HepG2 (cell line): Measurements from ENCODE around the gene RUBCNL. TPM values are rescaled to one million over a fixed set of nuclear protein-coding genes. Genes with fewer than 3 reads are reported as not detected.

ENCODE experiments used
- ATAC-seq: fragments of 200-7000 bp; cut with Tn5 transposase; 3 replicates; pipeline ENCODE4 v1.9.1; 2020; ENCODE audit warnings: mild to moderate bottlenecking, moderate library complexity
- BruUV-seq: library from RNA; stranded (reverse); fragments of 400-500 nt; replicated peaks from 2 replicates; lab custom pipeline; 2021; lab: Mats Ljungman, UMichigan
- CTCF ChIA-PET: fragments of 300-600 bp; formaldehyde crosslinking; extraction: SDS; loops from one replicate; lab custom pipeline; 2021; ENCODE audit warnings: low total read pairs, inconsistent platforms, low intra/inter-chr PET ratio; lab: Yijun Ruan, JAX
- POLR2A ChIA-PET: fragments of 350-600 bp; sonication (Branson Sonifier 250); formaldehyde crosslinking; loops from one replicate; lab custom pipeline; 2020; ENCODE audit warnings: antibody characterized with exemption, inconsistent platforms; lab: Yijun Ruan, JAX
- DNase-seq: peaks from one replicate; pipeline ENCODE4 v3.0.0-alpha.2; 2015; ENCODE audit warnings: low spot score
- FAIRE-seq: peaks from 3 replicates; lab custom pipeline; 2011; peaks lifted over from hg19 to GRCh38; lab: Jason Lieb, UNC
- H2AFZ ChIP-seq: one replicate; pipeline ENCODE4 v1.6.1; 2011; ENCODE audit warnings: low read length, inconsistent platforms
- H3K27ac ChIP-seq: fragments of 300-600 bp; 3 replicates; pipeline ENCODE4 v1.8.0; 2011; ENCODE audit warnings: mixed run types, mild to moderate bottlenecking, mixed read lengths, low read length, inconsistent platforms; ENCODE audit not compliant: insufficient read depth; ENCODE audit errors: extremely low read length
- H3K27me3 ChIP-seq, 2 experiments: fragments of 200-600 bp in 1 of 2; 2 replicates in 1 of 2; 3 replicates in 1 of 2; pipeline versions ENCODE4 v1.6.0 to v1.8.0; 2011; ENCODE audit warnings: low read length in 2 of 2, mild to moderate bottlenecking in 2 of 2, moderate library complexity in 2 of 2, inconsistent platforms in 1 of 2; ENCODE audit not compliant: insufficient read depth in 2 of 2, control insufficient read depth in 1 of 2
- H3K36me3 ChIP-seq, 2 experiments: fragments of 200-600 bp in 1 of 2; replicated peaks in 1 of 2; 2 replicates in 1 of 2; 3 replicates in 1 of 2; pipeline versions ENCODE4 v1.5.1 to v1.8.0; 2011; ENCODE audit warnings: low read length in 2 of 2, inconsistent platforms in 1 of 2; ENCODE audit not compliant: insufficient read depth in 2 of 2, control insufficient read depth in 1 of 2
- H3K4me1 ChIP-seq: 2 replicates; pipeline ENCODE4 v1.5.1; 2012; ENCODE audit warnings: low read length, inconsistent platforms; ENCODE audit not compliant: insufficient read depth
- H3K4me2 ChIP-seq: 2 replicates; pipeline ENCODE4 v1.6.0; 2011; ENCODE audit warnings: low read depth, low read length, inconsistent platforms
- H3K4me3 ChIP-seq, 3 experiments: fragments of 200-600 bp in 1 of 3; sonication (generic), shearing (Covaris generic) in 1 of 3; replicated peaks in 1 of 3; 2 replicates each; pipeline ENCODE4 v1.5.1; 2011 to 2016; ENCODE audit warnings: low read length in 3 of 3, inconsistent platforms in 2 of 3, low read depth in 2 of 3, mild to moderate bottlenecking in 2 of 3, control low read depth in 1 of 3, mixed read lengths in 1 of 3; ENCODE audit not compliant: insufficient read depth in 1 of 3
- H3K79me2 ChIP-seq: one replicate; pipeline ENCODE4 v1.6.1; 2011; ENCODE audit warnings: low read length, inconsistent platforms; ENCODE audit not compliant: insufficient read depth
- H3K9ac ChIP-seq: 2 replicates; pipeline ENCODE4 v1.6.0; 2011; ENCODE audit warnings: mild to moderate bottlenecking, low read depth, low read length, inconsistent platforms; ENCODE audit not compliant: insufficient read depth
- H3K9me3 ChIP-seq: 2 replicates; pipeline ENCODE4 v1.5.1; 2012; ENCODE audit warnings: mild to moderate bottlenecking, low read length
- H4K20me1 ChIP-seq: 2 replicates; pipeline ENCODE4 v1.6.0; 2011; ENCODE audit warnings: inconsistent platforms, mild to moderate bottlenecking, low read length, moderate library complexity; ENCODE audit not compliant: insufficient read depth
- ATM ChIP-seq: fragments of 450-650 bp; IDR thresholded peaks from 2 replicates; pipeline ENCODE4 v1.7.1; 2017; ENCODE audit warnings: mild to moderate bottlenecking, borderline replicate concordance
- MEIS1 ChIP-seq: sonication (generic); formaldehyde crosslinking; IDR thresholded peaks from 2 replicates; pipeline ENCODE4 v1.9.0; 2021; ENCODE audit warnings: mild to moderate bottlenecking, missing genetic modification reagents, moderate library complexity, borderline replicate concordance
- MEIS2 ChIP-seq: sonication (generic); formaldehyde crosslinking; IDR thresholded peaks from 2 replicates; pipeline ENCODE4 v1.9.0; 2021; ENCODE audit warnings: mild to moderate bottlenecking, missing genetic modification reagents
- PTBP1 ChIP-seq: fragments of 200-400 bp; formaldehyde crosslinking; IDR thresholded peaks from 2 replicates; pipeline ENCODE4 v1.6.1; 2018; ENCODE audit warnings: low read length, low read depth; ENCODE audit not compliant: poor library complexity, severe bottlenecking
- SRF ChIP-seq: IDR thresholded peaks from 2 replicates; pipeline ENCODE4 v1.6.1; 2011; ENCODE audit warnings: mild to moderate bottlenecking, low read depth, low read length, moderate library complexity
- ZFP36L2 ChIP-seq: sonication (generic); formaldehyde crosslinking; IDR thresholded peaks from 2 replicates; pipeline ENCODE4 v1.4.0; 2020; ENCODE audit warnings: missing genetic modification reagents
- ZNF235 ChIP-seq: sonication (generic); formaldehyde crosslinking; IDR thresholded peaks from 2 replicates; pipeline ENCODE4 v1.8.1; 2023; ENCODE audit warnings: mild to moderate bottlenecking, missing genetic modification reagents, borderline replicate concordance
- ZNF292 ChIP-seq: sonication (generic); formaldehyde crosslinking; IDR thresholded peaks from 2 replicates; pipeline ENCODE4 v1.8.1; 2022; ENCODE audit warnings: mild to moderate bottlenecking, low read depth, missing genetic modification reagents, borderline replicate concordance
- ZNF75D ChIP-seq: sonication (generic); formaldehyde crosslinking; IDR thresholded peaks from 2 replicates; pipeline ENCODE4 v1.8.1; 2023; ENCODE audit warnings: missing genetic modification reagents, mild to moderate bottlenecking, borderline replicate concordance
- ZSCAN29 ChIP-seq: sonication (generic); formaldehyde crosslinking; conservative IDR thresholded peaks from 2 replicates; pipeline ENCODE4 v1.4.0; 2020; ENCODE audit warnings: mild to moderate bottlenecking, missing genetic modification reagents
- in situ Hi-C: cut with HindIII; loops from 2 replicates; pipeline ENCODE4 v1.10.0; 2017; ENCODE audit warnings: low pct_unique_long_range_greater_than_20kb; ENCODE audit not compliant: extremely low pct_ligation_motif_present
- intact Hi-C: fragments of 100-400 bp; cut with micrococcal nuclease; formaldehyde crosslinking; loops from one replicate; pipeline ENCODE4 v1.10.0; 2022; ENCODE audit not compliant: unreplicated experiment
- polyA plus RNA-seq, 8 experiments: library from polyadenylated mRNA; depleted of rRNA in 3 of 8; stranded (reverse) in 7 of 8; unstranded in 1 of 8; fragments of >200 nt; fragmentation: Illumina TruSeq in 4 of 8; extraction: Trizol in 4 of 8; gene quantifications; 2 replicates each; pipeline versions ENCODE4 v1.2.1 to v1.2.3, GENCODE V29; 2011 to 2016; ENCODE audit warnings: low read depth in 4 of 8, missing spikeins in 1 of 8, mixed read lengths in 1 of 8; ENCODE audit not compliant: insufficient read depth in 1 of 8
- total RNA-seq, 5 experiments: library from RNA; depleted of rRNA; stranded (reverse); fragments of >200 nt; fragmentation: Illumina TruSeq; extraction: Trizol; gene quantifications; 2 replicates each; pipeline ENCODE4 v1.2.3, GENCODE V29; 2016; ENCODE audit warnings: low read depth in 1 of 5
- TF ChIP-seq, protein P1 (sequence below): sonication (generic); formaldehyde crosslinking; IDR thresholded peaks from 2 replicates; pipeline ENCODE4 v1.5.0; 2020; ENCODE audit warnings: missing genetic modification reagents
- TF ChIP-seq, protein P2 (sequence below): sonication (generic); formaldehyde crosslinking; IDR thresholded peaks from 2 replicates; pipeline ENCODE4 v1.9.0; 2021; ENCODE audit warnings: missing genetic modification reagents, mild to moderate bottlenecking, borderline replicate concordance
- TF ChIP-seq, protein P3 (sequence below): sonication (generic); formaldehyde crosslinking; conservative IDR thresholded peaks from 2 replicates; pipeline ENCODE4 v1.4.0; 2020; ENCODE audit warnings: mild to moderate bottlenecking, missing genetic modification reagents, moderate library complexity
- TF ChIP-seq, protein P4 (sequence below): IDR thresholded peaks from 2 replicates; pipeline ENCODE4 v1.6.1; 2016; ENCODE audit warnings: mild to moderate bottlenecking, missing biosample characterization, missing genetic modification reagents
- TF ChIP-seq, protein P5 (sequence below): sonication (generic); formaldehyde crosslinking; IDR thresholded peaks from 2 replicates; pipeline ENCODE4 v1.4.0; 2020; ENCODE audit warnings: missing genetic modification reagents

Gene RUBCNL
- total and polyA plus RNA-seq, 2 of the 13 experiments (the other 11 are each of a cell fraction or from before 2014, with no cell fraction given): not detected

DNA sequence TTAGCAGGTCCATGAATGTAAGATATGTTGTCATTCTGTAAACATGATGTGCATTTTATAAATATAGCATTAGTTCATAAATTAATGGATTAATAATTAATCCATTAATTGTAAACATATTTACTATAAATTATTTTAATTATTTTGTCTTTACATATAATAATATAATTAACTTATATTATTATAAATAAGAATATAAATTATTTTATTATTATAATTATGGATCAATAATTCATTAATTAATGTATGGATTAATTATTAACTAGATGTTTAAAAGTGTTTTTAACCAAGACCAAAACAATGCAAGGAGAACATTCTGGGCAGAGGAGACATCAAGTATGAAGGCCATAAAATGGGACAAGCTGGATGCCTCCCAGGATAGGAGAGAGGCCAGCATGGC is 72.0 kb downstream of the RUBCNL start:
- in situ Hi-C loops (no loop called here), intact Hi-C loops (no loop called here)
- Histone ChIP-seq H4K20me1 (no peaks in the 10 kb centered on the region), H3K9ac (no peak overlapping the region), H3K4me3 (no peak overlapping the region), H3K4me1 (no peaks in the 10 kb centered on the region), H2AFZ (no peak overlapping the region), H3K36me3 (no peaks in the 10 kb centered on the region), H3K79me2 (no peaks in the 10 kb centered on the region), H3K9me3 (no peaks in the 10 kb centered on the region), H3K27me3 (no peaks in the 10 kb centered on the region), H3K4me2 (no peak overlapping the region), H3K27ac (no peak overlapping the region)
- CTCF ChIA-PET: no interaction called here
- TF ChIP-seq SRF: no peak
- TF ChIP-seq, protein P1, sequence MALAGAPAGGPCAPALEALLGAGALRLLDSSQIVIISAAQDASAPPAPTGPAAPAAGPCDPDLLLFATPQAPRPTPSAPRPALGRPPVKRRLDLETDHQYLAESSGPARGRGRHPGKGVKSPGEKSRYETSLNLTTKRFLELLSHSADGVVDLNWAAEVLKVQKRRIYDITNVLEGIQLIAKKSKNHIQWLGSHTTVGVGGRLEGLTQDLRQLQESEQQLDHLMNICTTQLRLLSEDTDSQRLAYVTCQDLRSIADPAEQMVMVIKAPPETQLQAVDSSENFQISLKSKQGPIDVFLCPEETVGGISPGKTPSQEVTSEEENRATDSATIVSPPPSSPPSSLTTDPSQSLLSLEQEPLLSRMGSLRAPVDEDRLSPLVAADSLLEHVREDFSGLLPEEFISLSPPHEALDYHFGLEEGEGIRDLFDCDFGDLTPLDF (CRISPR knock-in tag): no peak
- no peak for TF ChIP-seq ATM
- no peak for TF ChIP-seq ZNF235 (CRISPR knock-in tag)
- TF ChIP-seq ZFP36L2 (CRISPR knock-in tag): no peak
- TF ChIP-seq, protein P2, sequence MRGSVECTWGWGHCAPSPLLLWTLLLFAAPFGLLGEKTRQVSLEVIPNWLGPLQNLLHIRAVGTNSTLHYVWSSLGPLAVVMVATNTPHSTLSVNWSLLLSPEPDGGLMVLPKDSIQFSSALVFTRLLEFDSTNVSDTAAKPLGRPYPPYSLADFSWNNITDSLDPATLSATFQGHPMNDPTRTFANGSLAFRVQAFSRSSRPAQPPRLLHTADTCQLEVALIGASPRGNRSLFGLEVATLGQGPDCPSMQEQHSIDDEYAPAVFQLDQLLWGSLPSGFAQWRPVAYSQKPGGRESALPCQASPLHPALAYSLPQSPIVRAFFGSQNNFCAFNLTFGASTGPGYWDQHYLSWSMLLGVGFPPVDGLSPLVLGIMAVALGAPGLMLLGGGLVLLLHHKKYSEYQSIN (CRISPR knock-in tag): no peak
- no peak for TF ChIP-seq ZNF75D (CRISPR knock-in tag)
- no peak for TF ChIP-seq PTBP1
- no peak for TF ChIP-seq MEIS1 (CRISPR knock-in tag)
- no peak for TF ChIP-seq MEIS2 (CRISPR knock-in tag)
- TF ChIP-seq, protein P3, sequence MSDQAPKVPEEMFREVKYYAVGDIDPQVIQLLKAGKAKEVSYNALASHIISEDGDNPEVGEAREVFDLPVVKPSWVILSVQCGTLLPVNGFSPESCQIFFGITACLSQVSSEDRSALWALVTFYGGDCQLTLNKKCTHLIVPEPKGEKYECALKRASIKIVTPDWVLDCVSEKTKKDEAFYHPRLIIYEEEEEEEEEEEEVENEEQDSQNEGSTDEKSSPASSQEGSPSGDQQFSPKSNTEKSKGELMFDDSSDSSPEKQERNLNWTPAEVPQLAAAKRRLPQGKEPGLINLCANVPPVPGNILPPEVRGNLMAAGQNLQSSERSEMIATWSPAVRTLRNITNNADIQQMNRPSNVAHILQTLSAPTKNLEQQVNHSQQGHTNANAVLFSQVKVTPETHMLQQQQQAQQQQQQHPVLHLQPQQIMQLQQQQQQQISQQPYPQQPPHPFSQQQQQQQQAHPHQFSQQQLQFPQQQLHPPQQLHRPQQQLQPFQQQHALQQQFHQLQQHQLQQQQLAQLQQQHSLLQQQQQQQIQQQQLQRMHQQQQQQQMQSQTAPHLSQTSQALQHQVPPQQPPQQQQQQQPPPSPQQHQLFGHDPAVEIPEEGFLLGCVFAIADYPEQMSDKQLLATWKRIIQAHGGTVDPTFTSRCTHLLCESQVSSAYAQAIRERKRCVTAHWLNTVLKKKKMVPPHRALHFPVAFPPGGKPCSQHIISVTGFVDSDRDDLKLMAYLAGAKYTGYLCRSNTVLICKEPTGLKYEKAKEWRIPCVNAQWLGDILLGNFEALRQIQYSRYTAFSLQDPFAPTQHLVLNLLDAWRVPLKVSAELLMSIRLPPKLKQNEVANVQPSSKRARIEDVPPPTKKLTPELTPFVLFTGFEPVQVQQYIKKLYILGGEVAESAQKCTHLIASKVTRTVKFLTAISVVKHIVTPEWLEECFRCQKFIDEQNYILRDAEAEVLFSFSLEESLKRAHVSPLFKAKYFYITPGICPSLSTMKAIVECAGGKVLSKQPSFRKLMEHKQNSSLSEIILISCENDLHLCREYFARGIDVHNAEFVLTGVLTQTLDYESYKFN (CRISPR knock-in tag): no peak
- TF ChIP-seq ZSCAN29 (CRISPR knock-in tag): no peak
- no peak for TF ChIP-seq ZNF292 (CRISPR knock-in tag)
- TF ChIP-seq, protein P4, sequence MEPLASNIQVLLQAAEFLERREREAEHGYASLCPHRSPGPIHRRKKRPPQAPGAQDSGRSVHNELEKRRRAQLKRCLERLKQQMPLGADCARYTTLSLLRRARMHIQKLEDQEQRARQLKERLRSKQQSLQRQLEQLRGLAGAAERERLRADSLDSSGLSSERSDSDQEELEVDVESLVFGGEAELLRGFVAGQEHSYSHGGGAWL: no peak
- TF ChIP-seq, protein P5, sequence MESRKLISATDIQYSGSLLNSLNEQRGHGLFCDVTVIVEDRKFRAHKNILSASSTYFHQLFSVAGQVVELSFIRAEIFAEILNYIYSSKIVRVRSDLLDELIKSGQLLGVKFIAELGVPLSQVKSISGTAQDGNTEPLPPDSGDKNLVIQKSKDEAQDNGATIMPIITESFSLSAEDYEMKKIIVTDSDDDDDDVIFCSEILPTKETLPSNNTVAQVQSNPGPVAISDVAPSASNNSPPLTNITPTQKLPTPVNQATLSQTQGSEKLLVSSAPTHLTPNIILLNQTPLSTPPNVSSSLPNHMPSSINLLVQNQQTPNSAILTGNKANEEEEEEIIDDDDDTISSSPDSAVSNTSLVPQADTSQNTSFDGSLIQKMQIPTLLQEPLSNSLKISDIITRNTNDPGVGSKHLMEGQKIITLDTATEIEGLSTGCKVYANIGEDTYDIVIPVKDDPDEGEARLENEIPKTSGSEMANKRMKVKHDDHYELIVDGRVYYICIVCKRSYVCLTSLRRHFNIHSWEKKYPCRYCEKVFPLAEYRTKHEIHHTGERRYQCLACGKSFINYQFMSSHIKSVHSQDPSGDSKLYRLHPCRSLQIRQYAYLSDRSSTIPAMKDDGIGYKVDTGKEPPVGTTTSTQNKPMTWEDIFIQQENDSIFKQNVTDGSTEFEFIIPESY (CRISPR knock-in tag): no peak
- no TSS peak for BruUV-seq
- POLR2A ChIA-PET: no interaction called here
- DNase-seq: no peak
- no peak for FAIRE-seq
- no peak for ATAC-seq
